ENCODE data around the gene CTDNEP1. TPM values are rescaled to one million over a fixed set of nuclear protein-coding genes. Genes with fewer than 3 reads are reported as not detected.

Gene CTDNEP1
- total RNA-seq, 1 donor from 2014 or later, result 96.0 TPM

GRCh38 chr17:7285679-7286078 lies 34.1 kb upstream of the CTDNEP1 start:
- TF ChIP-seq CTCF (IDR thresholded peaks at IDR 0.05; ENCODE audit: insufficient read depth, low read length, poor library complexity, severe bottlenecking), result no peak
- DNase-seq (ENCODE audit: low read depth), result no peak
- H3K27me3 ChIP-seq (ENCODE audit: control insufficient read depth, insufficient read depth, low read length), result peaks cover 67% of the 10 kb centered on the region
- H3K36me3 ChIP-seq (ENCODE audit: control insufficient read depth, insufficient read depth, low read length), result no peaks in the 10 kb centered on the region
- no peak overlapping the region for H3K4me3 ChIP-seq (ENCODE audit: low read depth, low read length)

GRCh38 chr17:7284911-7285310 lies 33.4 kb upstream of the CTDNEP1 start:
- H3K27me3 ChIP-seq (ENCODE audit: control insufficient read depth, insufficient read depth, low read length), result peaks cover 63% of the 10 kb centered on the region
- TF ChIP-seq CTCF (IDR thresholded peaks at IDR 0.05; ENCODE audit: insufficient read depth, low read length, poor library complexity, severe bottlenecking), result no peak
- no peak for DNase-seq (ENCODE audit: low read depth)
- no peak overlapping the region for H3K4me3 ChIP-seq (ENCODE audit: low read depth, low read length)
- no peaks in the 10 kb centered on the region for H3K36me3 ChIP-seq (ENCODE audit: control insufficient read depth, insufficient read depth, low read length)

- Histone ChIP-seq H3K4me3 (ENCODE audit: low read depth, low read length) (no peak overlapping the region), H3K36me3 (ENCODE audit: control insufficient read depth, insufficient read depth, low read length) (no peaks in the 10 kb centered on the region), H3K27me3 (ENCODE audit: control insufficient read depth, insufficient read depth, low read length) (peaks cover 56% of the 10 kb centered on the region)
- DNase-seq (ENCODE audit: low read depth), result no peak
- no peak for TF ChIP-seq CTCF (IDR thresholded peaks at IDR 0.05; ENCODE audit: insufficient read depth, low read length, poor library complexity, severe bottlenecking)
Measured at GRCh38 chr17:7283471-7284216, 32.1 kb upstream of the CTDNEP1 start.

- no peak for DNase-seq (ENCODE audit: low read depth)
- Histone ChIP-seq H3K36me3 (ENCODE audit: control insufficient read depth, insufficient read depth, low read length) (no peaks in the 10 kb centered on the region), H3K27me3 (ENCODE audit: control insufficient read depth, insufficient read depth, low read length) (peaks cover 50% of the 10 kb centered on the region), H3K4me3 (ENCODE audit: low read depth, low read length) (no peak overlapping the region)
- no peak for TF ChIP-seq CTCF (IDR thresholded peaks at IDR 0.05; ENCODE audit: insufficient read depth, low read length, poor library complexity, severe bottlenecking)
Measured at GRCh38 chr17:7282752-7283321, 31.3 kb upstream of the CTDNEP1 start.

GRCh38 chr17:7281953-7282751 lies 30.6 kb upstream of the CTDNEP1 start:
- TF ChIP-seq CTCF (IDR thresholded peaks at IDR 0.05; ENCODE audit: insufficient read depth, low read length, poor library complexity, severe bottlenecking), result no peak
- Histone ChIP-seq H3K4me3 (ENCODE audit: low read depth, low read length) (peak overlapping the region; percentile 31), H3K36me3 (ENCODE audit: control insufficient read depth, insufficient read depth, low read length) (no peaks in the 10 kb centered on the region), H3K27me3 (ENCODE audit: control insufficient read depth, insufficient read depth, low read length) (peaks cover 47% of the 10 kb centered on the region)
- DNase-seq (ENCODE audit: low read depth), result no peak

Data from kidney epithelial cell (primary cell).